ENCODE data around the gene PTPRM.

- TF ChIP-seq CTCF (IDR thresholded peaks at IDR 0.05; ENCODE audit: low read length) = no peak
- TF ChIP-seq EZH2 (optimal IDR thresholded peaks at IDR 0.05; ENCODE audit: low read depth, low read length) = no peak
- no peak for TF ChIP-seq EZH2phosphoT487 (IDR thresholded peaks at IDR 0.05; ENCODE audit: low read length)
Observed at GRCh38 chr18:7691206-7691605, 124.1 kb downstream of the PTPRM start.
